Endodermal cell (in vitro differentiated cells): ENCODE results near the gene OTOG. TPM values are rescaled to one million over a fixed set of nuclear protein-coding genes. Genes with fewer than 3 reads are reported as not detected.
A peak's percentile ranks its signal among the peaks of the same experiment; 100 is the strongest.

Experiments
- DNase-seq: peaks from one replicate; pipeline ENCODE4 v3.0.0-alpha.2; 2017
- H3K27ac ChIP-seq: 2 replicates; pipeline ENCODE4 v1.5.1; 2013; ENCODE audit warnings: mild to moderate bottlenecking, low read depth, low read length, moderate library complexity
- H3K27me3 ChIP-seq: 2 replicates; pipeline ENCODE4 v1.6.1; 2013; ENCODE audit warnings: mild to moderate bottlenecking, low read length, moderate library complexity; ENCODE audit not compliant: insufficient read depth, control insufficient read depth, poor library complexity, severe bottlenecking
- H3K36me3 ChIP-seq: 2 replicates; pipeline ENCODE4 v1.7.0; 2013; ENCODE audit warnings: mild to moderate bottlenecking, low read length, moderate library complexity; ENCODE audit not compliant: control insufficient read depth, insufficient read depth
- H3K4me1 ChIP-seq: one replicate; pipeline ENCODE4 v1.7.0; 2013; ENCODE audit warnings: low read length; ENCODE audit not compliant: control insufficient read depth, insufficient read depth
- H3K4me3 ChIP-seq: 2 replicates; pipeline ENCODE4 v1.5.1; 2013; ENCODE audit warnings: mild to moderate bottlenecking, low read length, moderate library complexity
- H3K9ac ChIP-seq: 2 replicates; pipeline ENCODE4 v1.6.1; 2013; ENCODE audit warnings: mild to moderate bottlenecking, low read length, moderate library complexity; ENCODE audit not compliant: poor library complexity, severe bottlenecking; ENCODE audit errors: extremely low read depth
- H3K9me3 ChIP-seq: 2 replicates; pipeline ENCODE4 v1.6.1; 2013; ENCODE audit warnings: mild to moderate bottlenecking, low read length, moderate library complexity; ENCODE audit not compliant: control insufficient read depth
- H3K27ac Mint-ChIP-seq: 2 replicates; pipeline ENCODE4 v1.8.0; 2020; ENCODE audit warnings: mixed read lengths
- H3K27me3 Mint-ChIP-seq: 2 replicates; pipeline ENCODE4 v1.8.0; 2021; ENCODE audit warnings: mild to moderate bottlenecking, mixed read lengths; ENCODE audit not compliant: insufficient read depth
- H3K36me3 Mint-ChIP-seq: 2 replicates; pipeline ENCODE4 v1.8.0; 2020; ENCODE audit warnings: low read depth, mixed read lengths
- H3K4me1 Mint-ChIP-seq: 2 replicates; pipeline ENCODE4 v1.8.0; 2020; ENCODE audit warnings: mixed read lengths
- H3K4me3 Mint-ChIP-seq: 2 replicates; pipeline ENCODE4 v1.8.0; 2020; ENCODE audit warnings: mild to moderate bottlenecking, moderate library complexity, mixed read lengths
- H3K9me3 Mint-ChIP-seq: 2 replicates; pipeline ENCODE4 v1.8.0; 2020; ENCODE audit warnings: mild to moderate bottlenecking, mixed read lengths
- WGBS, 2 experiments: methylation state at CpG; one replicate each; pipeline versions ENCODE4 v1.1.5 to v1.1.7; 2013; ENCODE audit warnings: missing lambda C conversion rate in 2 of 2, mixed read lengths in 1 of 2; ENCODE audit not compliant: insufficient coverage in 1 of 2, insufficient read length in 1 of 2; 5-methylcytosine and 5-hydroxymethylcytosine counted together
- total RNA-seq, 2 donors: library from RNA; stranded (reverse); fragmentation: NEBNext Ultra II Directional in 1 of 2; extraction: Animal tissue kit (Norgen Biotek cat#: 25700) in 1 of 2; gene quantifications; 2 replicates in 1 of 2; 3 replicates in 1 of 2; pipeline ENCODE4 v1.2.1, GENCODE V29; 2021
- TF ChIP-seq, protein P1 (sequence below): fragments of 200-600 bp; sonication (generic); conservative IDR thresholded peaks from 2 replicates; pipeline ENCODE4 v1.5.0; 2021; ENCODE audit warnings: antibody characterized with exemption, mild to moderate bottlenecking

The OTOG gene
- total RNA-seq, 2 donors from 2014 or later = 0.33 to 0.55 TPM

DNA sequence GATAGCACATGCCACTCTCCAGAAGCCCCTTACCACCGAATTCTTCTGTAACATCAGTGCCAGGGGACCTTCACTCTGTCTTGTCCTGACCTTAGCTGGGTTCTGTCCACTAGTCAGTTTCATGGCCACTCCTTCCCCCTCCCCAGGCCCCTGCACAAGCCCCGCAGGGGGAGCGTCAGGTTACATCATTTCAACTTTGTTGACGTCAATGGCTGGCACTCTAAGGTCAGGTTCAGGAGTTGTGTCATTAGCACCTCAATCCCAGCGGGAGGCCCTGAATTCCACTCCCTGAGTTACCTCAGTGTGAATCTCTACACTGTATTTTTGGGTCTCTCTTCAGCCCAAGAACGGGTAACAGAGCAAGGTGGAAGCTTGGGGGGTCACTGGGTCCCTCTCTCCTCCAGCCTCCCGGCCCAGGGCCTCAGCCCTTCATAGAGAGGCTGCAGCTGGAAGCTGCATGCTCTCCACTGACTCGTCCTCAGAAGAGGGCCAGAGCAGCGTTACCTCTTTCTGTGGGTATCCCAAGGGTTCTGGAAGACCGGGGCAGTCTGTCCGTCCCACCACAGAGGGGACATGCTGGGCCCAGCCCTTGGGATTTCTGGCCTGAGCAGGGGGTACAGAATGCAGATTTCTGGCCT, 13.2 kb upstream of the OTOG start:
- Mint-ChIP-seq H3K27ac (no peak overlapping the region), H3K9me3 (no peaks in the 10 kb centered on the region), H3K4me1 (peaks cover 18% of the 10 kb centered on the region), H3K4me3 (no peak overlapping the region), H3K36me3 (no peaks in the 10 kb centered on the region), H3K27me3 (peaks cover 10% of the 10 kb centered on the region)
- no peaks in the 10 kb centered on the region for H3K27me3 ChIP-seq
- 57 to 70% methylated on average over 9 to 11 of the region's 11 CpGs for whole genome bisulfite sequencing, 2 experiments
- TF ChIP-seq, protein P1, sequence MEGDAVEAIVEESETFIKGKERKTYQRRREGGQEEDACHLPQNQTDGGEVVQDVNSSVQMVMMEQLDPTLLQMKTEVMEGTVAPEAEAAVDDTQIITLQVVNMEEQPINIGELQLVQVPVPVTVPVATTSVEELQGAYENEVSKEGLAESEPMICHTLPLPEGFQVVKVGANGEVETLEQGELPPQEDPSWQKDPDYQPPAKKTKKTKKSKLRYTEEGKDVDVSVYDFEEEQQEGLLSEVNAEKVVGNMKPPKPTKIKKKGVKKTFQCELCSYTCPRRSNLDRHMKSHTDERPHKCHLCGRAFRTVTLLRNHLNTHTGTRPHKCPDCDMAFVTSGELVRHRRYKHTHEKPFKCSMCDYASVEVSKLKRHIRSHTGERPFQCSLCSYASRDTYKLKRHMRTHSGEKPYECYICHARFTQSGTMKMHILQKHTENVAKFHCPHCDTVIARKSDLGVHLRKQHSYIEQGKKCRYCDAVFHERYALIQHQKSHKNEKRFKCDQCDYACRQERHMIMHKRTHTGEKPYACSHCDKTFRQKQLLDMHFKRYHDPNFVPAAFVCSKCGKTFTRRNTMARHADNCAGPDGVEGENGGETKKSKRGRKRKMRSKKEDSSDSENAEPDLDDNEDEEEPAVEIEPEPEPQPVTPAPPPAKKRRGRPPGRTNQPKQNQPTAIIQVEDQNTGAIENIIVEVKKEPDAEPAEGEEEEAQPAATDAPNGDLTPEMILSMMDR = no peak
- H3K4me3 ChIP-seq = no peak overlapping the region
- H3K27ac ChIP-seq = no peak overlapping the region
- peak; percentile 66 for DNase-seq
- H3K36me3 ChIP-seq = no peaks in the 10 kb centered on the region
- no peak overlapping the region for H3K9ac ChIP-seq
- H3K4me1 ChIP-seq = peaks cover 14% of the 10 kb centered on the region
- no peaks in the 10 kb centered on the region for H3K9me3 ChIP-seq

DNA sequence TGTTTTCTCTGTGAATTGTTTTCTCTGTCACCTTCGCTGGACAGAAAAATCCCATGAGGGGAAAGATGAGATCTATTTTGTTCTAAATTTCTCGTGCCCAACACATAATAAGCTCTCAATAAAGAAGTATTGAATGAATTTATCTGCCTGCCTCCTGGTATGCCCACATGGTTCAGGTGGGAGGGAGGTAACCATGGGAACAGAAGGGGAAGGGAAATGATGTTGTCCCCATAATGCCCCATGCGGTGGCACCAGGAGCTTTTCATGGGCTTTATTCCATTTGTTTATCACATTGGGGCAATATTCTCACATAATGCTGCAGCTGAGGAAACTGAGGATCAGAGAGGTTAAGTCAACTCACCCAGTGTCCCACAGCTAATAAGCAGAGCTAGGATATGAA, 11.6 kb upstream of the OTOG start:
- Histone ChIP-seq H3K27ac (no peak overlapping the region), H3K27me3 (no peaks in the 10 kb centered on the region), H3K4me3 (no peak overlapping the region), H3K4me1 (peaks cover 9% of the 10 kb centered on the region), H3K9ac (no peak overlapping the region), H3K9me3 (no peaks in the 10 kb centered on the region), H3K36me3 (no peaks in the 10 kb centered on the region)
- peaks cover 10% of the 10 kb centered on the region for H3K27me3 Mint-ChIP-seq
- no peak overlapping the region for H3K27ac Mint-ChIP-seq
- no peaks in the 10 kb centered on the region for H3K36me3 Mint-ChIP-seq
- 91% methylated on average over 3 of the region's 3 CpGs; no CpG with 5 or more reads in 1 of the 2 experiments for WGBS, 2 experiments
- DNase-seq = no peak
- H3K4me3 Mint-ChIP-seq = no peak overlapping the region
- H3K9me3 Mint-ChIP-seq = no peaks in the 10 kb centered on the region
- TF ChIP-seq, protein P1 = no peak
- peaks cover 10% of the 10 kb centered on the region for H3K4me1 Mint-ChIP-seq

DNA sequence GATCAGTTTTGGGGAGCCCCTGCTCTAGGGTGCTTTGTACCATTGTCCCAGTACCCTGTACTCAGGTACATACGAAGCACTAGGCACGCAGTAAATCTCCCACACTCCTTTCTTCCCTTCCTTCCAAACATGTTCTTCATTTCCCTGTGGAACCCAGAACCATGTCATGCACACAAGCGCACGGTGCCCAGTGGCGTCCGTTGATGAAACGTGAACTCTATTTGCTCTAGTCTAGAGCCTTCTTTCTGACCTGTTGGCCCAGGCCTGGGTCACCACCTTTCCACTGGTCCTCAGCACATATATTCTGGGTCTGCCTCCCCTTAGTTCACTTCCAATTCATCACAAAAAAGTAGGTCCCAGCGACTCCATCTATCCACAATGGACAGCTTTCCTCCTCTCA, 9.8 kb upstream of the OTOG start:
- H3K4me3 Mint-ChIP-seq = no peak overlapping the region
- H3K36me3 Mint-ChIP-seq = no peaks in the 10 kb centered on the region
- peaks cover 16% of the 10 kb centered on the region for H3K27me3 Mint-ChIP-seq
- DNase-seq = no peak
- no peak overlapping the region for H3K27ac ChIP-seq
- H3K4me1 Mint-ChIP-seq = peaks cover 1% of the 10 kb centered on the region
- H3K27me3 ChIP-seq = peaks cover 6% of the 10 kb centered on the region
- no peaks in the 10 kb centered on the region for H3K4me1 ChIP-seq
- no peak overlapping the region for H3K9ac ChIP-seq
- H3K27ac Mint-ChIP-seq = no peak overlapping the region
- H3K9me3 ChIP-seq = no peaks in the 10 kb centered on the region
- no peak overlapping the region for H3K4me3 ChIP-seq
- H3K9me3 Mint-ChIP-seq = no peaks in the 10 kb centered on the region
- WGBS, 2 experiments = 86 to 89% methylated on average over 8 of the region's 8 CpGs
- TF ChIP-seq, protein P1 = no peak
- no peaks in the 10 kb centered on the region for H3K36me3 ChIP-seq
